HepG2 (cell line): ENCODE measurements around the gene MRPL27. TPM values are rescaled to one million over a fixed set of nuclear protein-coding genes. Genes with fewer than 3 reads are reported as not detected.
A peak's percentile ranks its signal among the peaks of the same experiment; 100 is the strongest.

Experiments
- ATM ChIP-seq: fragments of 450-650 bp; IDR thresholded peaks from 2 replicates; pipeline ENCODE4 v1.7.1; 2017; ENCODE audit warnings: mild to moderate bottlenecking, borderline replicate concordance
- BRD4 ChIP-seq: sonication (generic); formaldehyde crosslinking; IDR thresholded peaks from 2 replicates; pipeline ENCODE4 v1.4.0; 2020; ENCODE audit warnings: missing genetic modification reagents
- CHCHD3 ChIP-seq: sonication (generic); formaldehyde crosslinking; IDR thresholded peaks from 2 replicates; pipeline ENCODE4 v1.8.0; 2022; ENCODE audit warnings: mild to moderate bottlenecking, missing genetic modification reagents, moderate library complexity
- FOXA3 ChIP-seq: IDR thresholded peaks from 2 replicates; pipeline ENCODE4 v1.6.1; 2016; ENCODE audit warnings: missing genetic modification reagents, missing compliant biosample characterization
- MAZ ChIP-seq, 2 experiments: sonication (generic) in 1 of 2; formaldehyde crosslinking in 1 of 2; IDR thresholded peaks; 2 replicates each; pipeline versions ENCODE4 v1.5.0 to v1.6.1; 2012 to 2020; ENCODE audit warnings: low read depth in 2 of 2, mild to moderate bottlenecking in 2 of 2, borderline replicate concordance in 1 of 2, improper control_type of control experiment in 1 of 2, low read length in 1 of 2, missing genetic modification reagents in 1 of 2, moderate library complexity in 1 of 2
- POLR2AphosphoS5 ChIP-seq: IDR thresholded peaks from 2 replicates; pipeline ENCODE4 v1.6.1; 2012; ENCODE audit warnings: low read depth, low read length
- RBM39 ChIP-seq: fragments of 200-400 bp; formaldehyde crosslinking; IDR thresholded peaks from one replicate; pipeline ENCODE4 v1.6.1; 2018; ENCODE audit warnings: antibody characterized with exemption, mild to moderate bottlenecking, low read depth, low read length; ENCODE audit not compliant: poor library complexity, severe bottlenecking
- SRSF4 ChIP-seq: fragments of 200-400 bp; formaldehyde crosslinking; IDR thresholded peaks from one replicate; pipeline ENCODE4 v1.6.1; 2018; ENCODE audit warnings: mild to moderate bottlenecking, low read depth, low read length, moderate library complexity; ENCODE audit not compliant: poor library complexity, severe bottlenecking
- TCF7 ChIP-seq: sonication (generic); IDR thresholded peaks from 2 replicates; pipeline ENCODE4 v1.6.1; 2016; ENCODE audit warnings: antibody characterized with exemption, low read depth
- YEATS2 ChIP-seq: sonication (generic); formaldehyde crosslinking; IDR thresholded peaks from 2 replicates; pipeline ENCODE4 v1.4.0; 2020; ENCODE audit warnings: missing genetic modification reagents, borderline replicate concordance
- ZNF121 ChIP-seq: sonication (generic); formaldehyde crosslinking; IDR thresholded peaks from 2 replicates; pipeline ENCODE4 v1.5.0; 2020; ENCODE audit warnings: mild to moderate bottlenecking, missing genetic modification reagents
- ZNF24 ChIP-seq: fragments of 450-650 bp; IDR thresholded peaks from 2 replicates; pipeline ENCODE4 v1.6.1; 2017; ENCODE audit warnings: antibody characterized with exemption, mild to moderate bottlenecking
- ZNF772 ChIP-seq: sonication (generic); formaldehyde crosslinking; IDR thresholded peaks from 2 replicates; pipeline ENCODE4 v1.5.0; 2020; ENCODE audit warnings: mild to moderate bottlenecking, missing genetic modification reagents
- ZSCAN31 ChIP-seq: sonication (generic); formaldehyde crosslinking; IDR thresholded peaks from 2 replicates; pipeline ENCODE4 v1.5.0; 2020; ENCODE audit warnings: low read depth, mild to moderate bottlenecking, missing genetic modification reagents
- polyA plus RNA-seq, 8 experiments: library from polyadenylated mRNA; depleted of rRNA in 3 of 8; stranded (reverse) in 7 of 8; unstranded in 1 of 8; fragments of >200 nt; fragmentation: Illumina TruSeq in 4 of 8; extraction: Trizol in 4 of 8; gene quantifications; 2 replicates each; pipeline versions ENCODE4 v1.2.1 to v1.2.3, GENCODE V29; 2011 to 2016; ENCODE audit warnings: low read depth in 4 of 8, missing spikeins in 1 of 8, mixed read lengths in 1 of 8; ENCODE audit not compliant: insufficient read depth in 1 of 8
- total RNA-seq, 5 experiments: library from RNA; depleted of rRNA; stranded (reverse); fragments of >200 nt; fragmentation: Illumina TruSeq; extraction: Trizol; gene quantifications; 2 replicates each; pipeline ENCODE4 v1.2.3, GENCODE V29; 2016; ENCODE audit warnings: low read depth in 1 of 5
- TF ChIP-seq, protein P1 (sequence below): sonication (generic); formaldehyde crosslinking; IDR thresholded peaks from 2 replicates; pipeline ENCODE4 v1.5.0; 2020; ENCODE audit warnings: mild to moderate bottlenecking, missing genetic modification reagents, moderate library complexity
- TF ChIP-seq, protein P2 (sequence below), 2 experiments: IDR thresholded peaks; 2 replicates each; pipeline ENCODE4 v1.6.1; 2011 to 2012; ENCODE audit warnings: low read length in 2 of 2, borderline replicate concordance in 1 of 2, low read depth in 1 of 2, mild to moderate bottlenecking in 1 of 2, moderate library complexity in 1 of 2
- TF ChIP-seq, protein P3 (sequence below): IDR thresholded peaks from 2 replicates; pipeline ENCODE4 v1.6.1; 2012; ENCODE audit warnings: low read depth, low read length, improper control_type of control experiment

The MRPL27 gene
- total and polyA plus RNA-seq, 2 of the 13 experiments (the other 11 are each of a cell fraction or from before 2014, with no cell fraction given): 137 to 217 TPM

DNA sequence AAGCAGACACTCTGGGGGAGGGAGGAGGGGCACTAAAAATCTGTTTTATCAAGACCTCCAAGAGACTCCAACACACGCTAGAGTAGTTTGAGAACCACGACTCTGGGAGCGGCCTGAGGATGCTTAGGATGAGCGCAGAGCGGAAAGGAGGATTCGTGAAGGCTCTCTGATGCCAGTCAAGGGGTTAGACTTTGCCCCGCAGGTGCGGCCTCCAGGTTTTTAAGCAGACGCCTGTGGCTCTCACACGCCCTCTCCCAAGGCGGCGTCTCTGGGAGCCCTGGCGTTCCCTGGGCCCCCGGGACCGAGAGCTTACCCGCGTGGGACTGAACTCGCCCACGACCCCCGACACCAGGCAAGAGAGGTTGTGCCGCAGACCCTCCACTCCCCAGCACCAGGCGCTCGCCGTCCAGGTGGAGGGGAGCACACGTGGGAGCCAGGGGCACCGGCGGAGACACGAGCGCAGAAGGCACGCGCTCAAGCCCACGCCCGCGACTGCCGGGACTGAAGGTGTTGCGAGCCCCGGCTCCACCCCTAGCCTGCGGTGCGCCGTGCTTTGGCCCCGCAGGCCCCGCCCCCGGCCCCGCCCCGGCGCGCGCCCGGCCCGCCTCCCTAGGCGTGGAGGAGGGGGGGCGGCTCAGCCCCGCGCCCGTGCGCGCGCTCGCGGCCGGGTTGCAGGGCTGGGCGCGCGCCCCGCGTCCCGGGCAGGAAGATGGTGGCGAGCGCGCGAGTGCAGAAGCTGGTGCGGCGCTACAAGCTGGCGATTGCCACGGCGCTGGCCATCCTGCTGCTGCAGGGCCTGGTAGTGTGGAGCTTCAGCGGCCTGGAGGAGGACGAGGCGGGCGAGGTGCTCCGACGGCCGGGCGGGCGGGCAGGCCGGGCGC, 27.3 kb downstream of the MRPL27 start, which contains the start of gene XYLT2 (continued):
- no peak for TF ChIP-seq CHCHD3 (CRISPR knock-in tag)
- no peak for TF ChIP-seq ZSCAN31 (CRISPR knock-in tag)
- TF ChIP-seq ZNF121 (CRISPR knock-in tag): peak; percentile 46; the same call in 1 of the 2 replicates
- peak; percentile 70; the same call in 1 of the 2 replicates for TF ChIP-seq BRD4
- no peak for TF ChIP-seq ZNF24
- peak; percentile 48; the same call in 1 of the 2 replicates for TF ChIP-seq ZNF772 (CRISPR knock-in tag)
- no peak for TF ChIP-seq YEATS2 (CRISPR knock-in tag)
- no peak for TF ChIP-seq FOXA3 (CRISPR knock-in tag)
- TF ChIP-seq, protein P1, sequence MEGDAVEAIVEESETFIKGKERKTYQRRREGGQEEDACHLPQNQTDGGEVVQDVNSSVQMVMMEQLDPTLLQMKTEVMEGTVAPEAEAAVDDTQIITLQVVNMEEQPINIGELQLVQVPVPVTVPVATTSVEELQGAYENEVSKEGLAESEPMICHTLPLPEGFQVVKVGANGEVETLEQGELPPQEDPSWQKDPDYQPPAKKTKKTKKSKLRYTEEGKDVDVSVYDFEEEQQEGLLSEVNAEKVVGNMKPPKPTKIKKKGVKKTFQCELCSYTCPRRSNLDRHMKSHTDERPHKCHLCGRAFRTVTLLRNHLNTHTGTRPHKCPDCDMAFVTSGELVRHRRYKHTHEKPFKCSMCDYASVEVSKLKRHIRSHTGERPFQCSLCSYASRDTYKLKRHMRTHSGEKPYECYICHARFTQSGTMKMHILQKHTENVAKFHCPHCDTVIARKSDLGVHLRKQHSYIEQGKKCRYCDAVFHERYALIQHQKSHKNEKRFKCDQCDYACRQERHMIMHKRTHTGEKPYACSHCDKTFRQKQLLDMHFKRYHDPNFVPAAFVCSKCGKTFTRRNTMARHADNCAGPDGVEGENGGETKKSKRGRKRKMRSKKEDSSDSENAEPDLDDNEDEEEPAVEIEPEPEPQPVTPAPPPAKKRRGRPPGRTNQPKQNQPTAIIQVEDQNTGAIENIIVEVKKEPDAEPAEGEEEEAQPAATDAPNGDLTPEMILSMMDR (CRISPR knock-in tag): 0 out of 2 replicates have a peak, but pooled peaks have one; percentile 5
- no peak for TF ChIP-seq TCF7
- TF ChIP-seq, protein P2, sequence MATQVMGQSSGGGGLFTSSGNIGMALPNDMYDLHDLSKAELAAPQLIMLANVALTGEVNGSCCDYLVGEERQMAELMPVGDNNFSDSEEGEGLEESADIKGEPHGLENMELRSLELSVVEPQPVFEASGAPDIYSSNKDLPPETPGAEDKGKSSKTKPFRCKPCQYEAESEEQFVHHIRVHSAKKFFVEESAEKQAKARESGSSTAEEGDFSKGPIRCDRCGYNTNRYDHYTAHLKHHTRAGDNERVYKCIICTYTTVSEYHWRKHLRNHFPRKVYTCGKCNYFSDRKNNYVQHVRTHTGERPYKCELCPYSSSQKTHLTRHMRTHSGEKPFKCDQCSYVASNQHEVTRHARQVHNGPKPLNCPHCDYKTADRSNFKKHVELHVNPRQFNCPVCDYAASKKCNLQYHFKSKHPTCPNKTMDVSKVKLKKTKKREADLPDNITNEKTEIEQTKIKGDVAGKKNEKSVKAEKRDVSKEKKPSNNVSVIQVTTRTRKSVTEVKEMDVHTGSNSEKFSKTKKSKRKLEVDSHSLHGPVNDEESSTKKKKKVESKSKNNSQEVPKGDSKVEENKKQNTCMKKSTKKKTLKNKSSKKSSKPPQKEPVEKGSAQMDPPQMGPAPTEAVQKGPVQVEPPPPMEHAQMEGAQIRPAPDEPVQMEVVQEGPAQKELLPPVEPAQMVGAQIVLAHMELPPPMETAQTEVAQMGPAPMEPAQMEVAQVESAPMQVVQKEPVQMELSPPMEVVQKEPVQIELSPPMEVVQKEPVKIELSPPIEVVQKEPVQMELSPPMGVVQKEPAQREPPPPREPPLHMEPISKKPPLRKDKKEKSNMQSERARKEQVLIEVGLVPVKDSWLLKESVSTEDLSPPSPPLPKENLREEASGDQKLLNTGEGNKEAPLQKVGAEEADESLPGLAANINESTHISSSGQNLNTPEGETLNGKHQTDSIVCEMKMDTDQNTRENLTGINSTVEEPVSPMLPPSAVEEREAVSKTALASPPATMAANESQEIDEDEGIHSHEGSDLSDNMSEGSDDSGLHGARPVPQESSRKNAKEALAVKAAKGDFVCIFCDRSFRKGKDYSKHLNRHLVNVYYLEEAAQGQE (IDR thresholded peaks at IDR 0.05; ENCODE audit: borderline replicate concordance in 1 of 2, low read depth in 1 of 2, low read length in 2 of 2): no peak
- no peak for TF ChIP-seq RBM39
- TF ChIP-seq, protein P3, sequence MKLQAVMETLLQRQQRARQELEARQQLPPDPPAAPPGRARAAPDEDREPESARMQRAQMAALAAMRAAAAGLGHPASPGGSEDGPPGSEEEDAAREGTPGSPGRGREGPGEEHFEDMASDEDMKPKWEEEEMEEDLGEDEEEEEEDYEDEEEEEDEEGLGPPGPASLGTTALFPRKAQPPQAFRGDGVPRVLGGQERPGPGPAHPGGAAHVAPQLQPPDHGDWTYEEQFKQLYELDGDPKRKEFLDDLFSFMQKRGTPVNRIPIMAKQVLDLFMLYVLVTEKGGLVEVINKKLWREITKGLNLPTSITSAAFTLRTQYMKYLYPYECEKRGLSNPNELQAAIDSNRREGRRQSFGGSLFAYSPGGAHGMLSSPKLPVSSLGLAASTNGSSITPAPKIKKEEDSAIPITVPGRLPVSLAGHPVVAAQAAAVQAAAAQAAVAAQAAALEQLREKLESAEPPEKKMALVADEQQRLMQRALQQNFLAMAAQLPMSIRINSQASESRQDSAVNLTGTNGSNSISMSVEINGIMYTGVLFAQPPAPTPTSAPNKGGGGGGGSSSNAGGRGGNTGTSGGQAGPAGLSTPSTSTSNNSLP: no peak
- TF ChIP-seq SRSF4: no peak
- no peak for TF ChIP-seq MAZ (IDR thresholded peaks at IDR 0.05; ENCODE audit: borderline replicate concordance, low read depth, low read length)
- peak; percentile 68 for TF ChIP-seq MAZ (CRISPR knock-in tag; IDR thresholded peaks at IDR 0.05; ENCODE audit: low read depth)
- TF ChIP-seq ATM: no peak
- TF ChIP-seq POLR2AphosphoS5: peak; percentile 82
